Prostate gland (tissue), 2 donors: Measurements from ENCODE around the gene MEGF10.

Source experiments
- CTCF ChIP-seq, 4 experiments: fragments of 200-600 bp in 2 of 4; fragments of 450-650 bp in 2 of 4; sonication (generic) in 2 of 4; IDR thresholded peaks; 1 replicate in 3 of 4; 2 replicates in 1 of 4; pipeline ENCODE4 v1.5.1; 2016 to 2019; ENCODE audit warnings: antibody characterized with exemption in 4 of 4, mild to moderate bottlenecking in 2 of 4, moderate library complexity in 2 of 4
- POLR2AphosphoS5 ChIP-seq: sonication (generic); formaldehyde crosslinking; IDR thresholded peaks from one replicate; pipeline ENCODE4 v1.6.1; 2017; ENCODE audit warnings: antibody characterized with exemption

- TF ChIP-seq CTCF (IDR thresholded peaks at IDR 0.05) (no peak), POLR2AphosphoS5 (no peak)
Measured at GRCh38 chr5:127446626-127447025, 156.0 kb downstream of the MEGF10 start.
